Hepatic stellate cell (primary cell): ENCODE data around the gene CEP162.
"Not testable (repeated sequence)": the region's sequence is repeated elsewhere in the genome, so short reads cannot be mapped to it uniquely, and the experiment has no call there.

Experiments
- DNase-seq: peaks from one replicate; pipeline ENCODE4 v3.0.0; 2011; ENCODE audit warnings: low spot score

CEP162 gene

GRCh38 chr6:84242265-84242664, 14.8 kb upstream of the CEP162 start:
- DNase-seq: no peak

GRCh38 chr6:84228198-84228543, 728 bp upstream of the CEP162 start:
- DNase-seq: no peak

GRCh38 chr6:84227044-84227433, 404 bp downstream of the CEP162 start:
- DNase-seq: no peak

- DNase-seq: no peak
Measured at GRCh38 chr6:84224251-84224650, 3.2 kb downstream of the CEP162 start.

GRCh38 chr6:84223608-84224007, 3.8 kb downstream of the CEP162 start:
- not testable (repeated sequence) for DNase-seq

- no peak for DNase-seq
Measured at GRCh38 chr6:84222426-84222825, 5.0 kb downstream of the CEP162 start.

- no peak for DNase-seq
Measured at GRCh38 chr6:84220809-84221409, 6.5 kb downstream of the CEP162 start.

- DNase-seq: no peak
Measured at GRCh38 chr6:84218091-84218490, 9.4 kb downstream of the CEP162 start.

GRCh38 chr6:84213217-84213616, 14.2 kb downstream of the CEP162 start:
- DNase-seq: no peak

GRCh38 chr6:84204011-84204410, 23.4 kb downstream of the CEP162 start:
- no peak for DNase-seq

- DNase-seq: not testable (repeated sequence)
Measured at GRCh38 chr6:84199987-84200386, 27.5 kb downstream of the CEP162 start.

GRCh38 chr6:84197708-84198107, 29.7 kb downstream of the CEP162 start:
- no peak for DNase-seq

- peak; percentile 66 for DNase-seq
Measured at GRCh38 chr6:84193114-84193708, 34.2 kb downstream of the CEP162 start.

GRCh38 chr6:84191802-84192201, 35.6 kb downstream of the CEP162 start:
- DNase-seq: no peak

GRCh38 chr6:84189356-84189755, 38.1 kb downstream of the CEP162 start:
- not testable (repeated sequence) for DNase-seq

GRCh38 chr6:84183430-84183829, 44.0 kb downstream of the CEP162 start:
- DNase-seq: no peak

- no peak for DNase-seq
Measured at GRCh38 chr6:84182001-84182400, 45.4 kb downstream of the CEP162 start.

GRCh38 chr6:84177241-84177640, 50.2 kb downstream of the CEP162 start:
- no peak for DNase-seq

- DNase-seq: no peak
Measured at GRCh38 chr6:84172574-84172973, 54.9 kb downstream of the CEP162 start.

- no peak for DNase-seq
Measured at GRCh38 chr6:84172080-84172479, 55.4 kb downstream of the CEP162 start.

GRCh38 chr6:84167457-84167856, 60.0 kb downstream of the CEP162 start:
- no peak for DNase-seq

GRCh38 chr6:84166395-84166794, 61.0 kb downstream of the CEP162 start:
- no peak for DNase-seq

- not testable (repeated sequence) for DNase-seq
Measured at GRCh38 chr6:84164328-84164727, 63.1 kb downstream of the CEP162 start.

GRCh38 chr6:84161190-84161589, 66.3 kb downstream of the CEP162 start:
- no peak for DNase-seq
